GM21367 (cell line): ENCODE results near the gene AMOTL2.

Experiments used
- ATAC-seq: cut with Tn5 transposase; IDR thresholded peaks from one replicate; pipeline ENCODE4 v1.9.1; 2021; ENCODE audit not compliant: unreplicated experiment

Gene AMOTL2

GRCh38 chr3:134374105-134374790, at the start of gene AMOTL2:
Gene AMOTL2 (minus strand): TSS chr3:134374447. CDS start chr3:134371433, 3,014 bp downstream.
- no peak for ATAC-seq

- no peak for ATAC-seq
These were observed 48.9 kb upstream of the AMOTL2 start for GRCh38 chr3:134423153-134423552.

- ATAC-seq = no peak
These were observed 45.7 kb upstream of the AMOTL2 start for GRCh38 chr3:134419960-134420321.

- no peak for ATAC-seq
These were observed 45.1 kb upstream of the AMOTL2 start for GRCh38 chr3:134419214-134419959.

GRCh38 chr3:134409041-134409440, 34.8 kb upstream of the AMOTL2 start:
- ATAC-seq = no peak

- ATAC-seq = no peak
These were observed 33.0 kb upstream of the AMOTL2 start for GRCh38 chr3:134407239-134407625.

GRCh38 chr3:134406331-134407238, 32.3 kb upstream of the AMOTL2 start:
- ATAC-seq = no peak

- no peak for ATAC-seq
These were observed 30.2 kb upstream of the AMOTL2 start for GRCh38 chr3:134404366-134404885.

- no peak for ATAC-seq
These were observed 23.5 kb upstream of the AMOTL2 start for GRCh38 chr3:134397755-134398154.

GRCh38 chr3:134395103-134395502, 20.9 kb upstream of the AMOTL2 start:
- no peak for ATAC-seq

- no peak for ATAC-seq
These were observed 20.1 kb upstream of the AMOTL2 start for GRCh38 chr3:134394380-134394779.

- ATAC-seq = no peak
These were observed 18.8 kb upstream of the AMOTL2 start for GRCh38 chr3:134393074-134393473.

GRCh38 chr3:134392336-134392983, 18.2 kb upstream of the AMOTL2 start:
- no peak for ATAC-seq

- ATAC-seq = no peak
These were observed 15.6 kb upstream of the AMOTL2 start for GRCh38 chr3:134389865-134390264.

GRCh38 chr3:134388788-134389485, 14.7 kb upstream of the AMOTL2 start:
- ATAC-seq = no peak

GRCh38 chr3:134388292-134388691, 14.0 kb upstream of the AMOTL2 start:
- no peak for ATAC-seq

GRCh38 chr3:134387293-134387692, 13.0 kb upstream of the AMOTL2 start:
- ATAC-seq = no peak

- ATAC-seq = no peak
These were observed 10.7 kb upstream of the AMOTL2 start for GRCh38 chr3:134384963-134385362.

GRCh38 chr3:134381831-134382442, 7.7 kb upstream of the AMOTL2 start:
- ATAC-seq = no peak

GRCh38 chr3:134381076-134381475, 6.8 kb upstream of the AMOTL2 start:
- no peak for ATAC-seq
